ENCODE data around the gene OSGEP.

DNA sequence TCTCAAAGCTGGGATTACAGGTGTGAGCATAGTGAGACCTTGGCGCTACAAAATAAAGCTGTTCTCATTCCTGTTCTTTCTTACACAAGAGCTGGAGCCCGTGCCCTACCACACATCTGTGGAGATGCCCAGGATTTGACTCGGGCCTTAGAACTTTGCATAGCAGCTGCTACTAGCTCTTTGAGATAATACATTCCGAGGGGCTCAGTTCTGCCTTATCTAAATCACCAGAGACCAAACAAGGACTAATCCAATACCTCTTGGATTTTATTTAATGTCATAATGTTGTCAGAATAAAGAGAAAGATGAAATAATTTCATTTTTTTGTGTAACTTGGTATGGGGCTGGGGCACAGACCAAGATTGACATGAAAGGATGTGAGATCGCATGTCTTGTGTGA is 22.2 kb upstream of the OSGEP start:
- TF ChIP-seq, protein P1, sequence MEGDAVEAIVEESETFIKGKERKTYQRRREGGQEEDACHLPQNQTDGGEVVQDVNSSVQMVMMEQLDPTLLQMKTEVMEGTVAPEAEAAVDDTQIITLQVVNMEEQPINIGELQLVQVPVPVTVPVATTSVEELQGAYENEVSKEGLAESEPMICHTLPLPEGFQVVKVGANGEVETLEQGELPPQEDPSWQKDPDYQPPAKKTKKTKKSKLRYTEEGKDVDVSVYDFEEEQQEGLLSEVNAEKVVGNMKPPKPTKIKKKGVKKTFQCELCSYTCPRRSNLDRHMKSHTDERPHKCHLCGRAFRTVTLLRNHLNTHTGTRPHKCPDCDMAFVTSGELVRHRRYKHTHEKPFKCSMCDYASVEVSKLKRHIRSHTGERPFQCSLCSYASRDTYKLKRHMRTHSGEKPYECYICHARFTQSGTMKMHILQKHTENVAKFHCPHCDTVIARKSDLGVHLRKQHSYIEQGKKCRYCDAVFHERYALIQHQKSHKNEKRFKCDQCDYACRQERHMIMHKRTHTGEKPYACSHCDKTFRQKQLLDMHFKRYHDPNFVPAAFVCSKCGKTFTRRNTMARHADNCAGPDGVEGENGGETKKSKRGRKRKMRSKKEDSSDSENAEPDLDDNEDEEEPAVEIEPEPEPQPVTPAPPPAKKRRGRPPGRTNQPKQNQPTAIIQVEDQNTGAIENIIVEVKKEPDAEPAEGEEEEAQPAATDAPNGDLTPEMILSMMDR (IDR thresholded peaks at IDR 0.05; ENCODE audit: low read length): no peak
- TF ChIP-seq EZH2 (IDR thresholded peaks at IDR 0.05; ENCODE audit: borderline replicate concordance, low read length): no peak
